K562 (cell line): Measurements from ENCODE around the gene MANBA. TPM values are rescaled to one million over a fixed set of nuclear protein-coding genes. Genes with fewer than 3 reads are reported as not detected.

ENCODE experiments used
- ATAC-seq: fragments of 200-7000 bp; cut with Tn5 transposase; 3 replicates; pipeline ENCODE4 v1.9.1; 2020; ENCODE audit warnings: moderate library complexity
- BruUV-seq: library from RNA; stranded (reverse); fragments of 400-500 nt; replicated peaks from 2 replicates; lab custom pipeline; 2021; lab: Mats Ljungman, UMichigan
- CTCF ChIA-PET: fragments of 300-600 bp; formaldehyde crosslinking; extraction: SDS; loops from one replicate; lab custom pipeline; 2021; ENCODE audit warnings: low intra/inter-chr PET ratio; lab: Yijun Ruan, JAX
- POLR2A ChIA-PET: fragments of 300-600, 350-650 bp; sonication (Branson Sonifier 250); formaldehyde crosslinking; extraction: SDS; loops from one replicate; lab custom pipeline; 2021; ENCODE audit warnings: antibody characterized with exemption, inconsistent platforms; lab: Yijun Ruan, JAX
- DNase-seq, 4 experiments: peaks; one replicate each; pipeline versions ENCODE4 v3.0.0 to v3.0.0-alpha.2; 2011 to 2018; ENCODE audit warnings: low spot score in 3 of 4, mixed read lengths in 3 of 4; ENCODE audit errors: extremely low read depth in 1 of 4
- FAIRE-seq: peaks from 2 replicates; lab custom pipeline; 2011; peaks lifted over from hg19 to GRCh38; lab: Jason Lieb, UNC
- H2AFZ ChIP-seq: 2 replicates; pipeline ENCODE4 v1.6.0; 2011; ENCODE audit warnings: low read depth, low read length, control low read depth, inconsistent platforms
- H3K27ac ChIP-seq: fragments of 200-600 bp; 3 replicates; pipeline ENCODE4 v1.8.0; 2011; ENCODE audit warnings: low read depth, mild to moderate bottlenecking, control low read depth, inconsistent platforms, low read length, moderate library complexity, mixed read lengths; ENCODE audit errors: extremely low read depth
- H3K27me3 ChIP-seq, 2 experiments: fragments of 300-600 bp in 1 of 2; 2 replicates in 1 of 2; 3 replicates in 1 of 2; pipeline versions ENCODE4 v1.6.0 to v1.8.0; 2011; ENCODE audit warnings: inconsistent platforms in 2 of 2, low read length in 2 of 2, mild to moderate bottlenecking in 1 of 2, mixed read lengths in 1 of 2, moderate library complexity in 1 of 2; ENCODE audit not compliant: control insufficient read depth in 2 of 2, insufficient read depth in 2 of 2
- H3K36me3 ChIP-seq: fragments of 300-600 bp; 3 replicates; pipeline ENCODE4 v1.8.0; 2011; ENCODE audit warnings: mild to moderate bottlenecking, low read length, inconsistent platforms; ENCODE audit not compliant: control insufficient read depth, insufficient read depth
- H3K4me1 ChIP-seq, 2 experiments: fragments of 200-600 bp in 1 of 2; replicated peaks in 1 of 2; 2 replicates in 1 of 2; 3 replicates in 1 of 2; pipeline versions ENCODE4 v1.5.1 to v1.8.0; 2011; ENCODE audit warnings: inconsistent platforms in 2 of 2, low read length in 2 of 2, mild to moderate bottlenecking in 1 of 2, mixed read lengths in 1 of 2, moderate library complexity in 1 of 2; ENCODE audit not compliant: control insufficient read depth in 2 of 2, insufficient read depth in 2 of 2
- H3K4me2 ChIP-seq: 2 replicates; pipeline ENCODE4 v1.6.1; 2011; ENCODE audit warnings: low read length, control low read depth, inconsistent platforms, mixed read lengths; ENCODE audit not compliant: insufficient read depth
- H3K4me3 ChIP-seq: fragments of 200-600 bp; sonication (generic), shearing (Covaris generic); 2 replicates; pipeline ENCODE4 v1.5.1; 2016; ENCODE audit warnings: control low read depth, inconsistent platforms
- H3K79me2 ChIP-seq: fragments of 200-600 bp; 3 replicates; pipeline ENCODE4 v1.8.0; 2011; ENCODE audit warnings: low read length, inconsistent platforms; ENCODE audit not compliant: control insufficient read depth, insufficient read depth
- H3K9ac ChIP-seq, 2 experiments: 2 replicates each; pipeline versions ENCODE4 v1.6.0 to v1.6.1; 2011; ENCODE audit warnings: low read depth in 2 of 2, low read length in 2 of 2, control low read depth in 1 of 2, inconsistent platforms in 1 of 2, mild to moderate bottlenecking in 1 of 2, mixed read lengths in 1 of 2; ENCODE audit not compliant: insufficient read depth in 1 of 2
- H3K9me1 ChIP-seq: one replicate; pipeline ENCODE4 v1.6.0; 2011; ENCODE audit warnings: inconsistent platforms, mild to moderate bottlenecking, low read length, moderate library complexity; ENCODE audit not compliant: control insufficient read depth, insufficient read depth
- H3K9me3 ChIP-seq: replicated peaks from 2 replicates; pipeline ENCODE4 v1.5.1; 2011; ENCODE audit warnings: low read depth, low read length, inconsistent platforms; ENCODE audit not compliant: control insufficient read depth, insufficient read depth
- H4K20me1 ChIP-seq: replicated peaks from 2 replicates; pipeline ENCODE4 v1.6.1; 2011; ENCODE audit warnings: low read length, inconsistent platforms, mixed read lengths; ENCODE audit not compliant: control insufficient read depth, insufficient read depth
- BRCA1 ChIP-seq, 2 experiments: fragments of 450-650 bp in 1 of 2; sonication (generic) in 1 of 2; formaldehyde crosslinking in 1 of 2; IDR thresholded peaks; 2 replicates each; pipeline versions ENCODE4 v1.5.0 to v1.6.1; 2017 to 2020; ENCODE audit warnings: mild to moderate bottlenecking in 1 of 2, missing genetic modification reagents in 1 of 2
- DPF2 ChIP-seq: fragments of 450-650 bp; IDR thresholded peaks from 2 replicates; pipeline ENCODE4 v1.6.1; 2016
- EP300 ChIP-seq: IDR thresholded peaks from 2 replicates; pipeline ENCODE4 v1.6.1; 2012; ENCODE audit warnings: low read length, improper control_type of control experiment
- FOXJ2 ChIP-seq: fragments of 200-800 bp; sonication (Bioruptor generic); IDR thresholded peaks from 2 replicates; pipeline ENCODE4 v1.6.1; 2016; ENCODE audit warnings: missing genetic modification characterization, missing compliant biosample characterization
- KAT7 ChIP-seq: sonication (generic); formaldehyde crosslinking; IDR thresholded peaks from 2 replicates; pipeline ENCODE4 v1.8.0; 2022; ENCODE audit warnings: missing genetic modification reagents, mild to moderate bottlenecking, borderline replicate concordance
- KLF1 ChIP-seq: fragments of 450-650 bp; IDR thresholded peaks from 2 replicates; pipeline ENCODE4 v1.6.1; 2016; ENCODE audit warnings: missing genetic modification characterization, missing compliant biosample characterization
- LARP7 ChIP-seq: fragments of 450-650 bp; IDR thresholded peaks from 2 replicates; pipeline ENCODE4 v1.6.1; 2016
- MIER1 ChIP-seq: fragments of 450-650 bp; IDR thresholded peaks from 2 replicates; pipeline ENCODE4 v1.6.1; 2016; ENCODE audit warnings: antibody characterized with exemption, mild to moderate bottlenecking, low read depth
- MYNN ChIP-seq, 2 experiments: sonication (generic); formaldehyde crosslinking in 1 of 2; IDR thresholded peaks; 2 replicates each; pipeline versions ENCODE4 v1.5.0 to v1.6.1; 2016 to 2020; ENCODE audit warnings: antibody characterized with exemption in 1 of 2, missing genetic modification reagents in 1 of 2
- PHF21A ChIP-seq: fragments of 450-650 bp; IDR thresholded peaks from 2 replicates; pipeline ENCODE4 v1.6.1; 2017; ENCODE audit warnings: low read depth, borderline replicate concordance
- PRMT5 ChIP-seq: sonication (generic); formaldehyde crosslinking; IDR thresholded peaks from 2 replicates; pipeline ENCODE4 v1.5.0; 2020; ENCODE audit warnings: missing genetic modification reagents
- RBFOX2 ChIP-seq: fragments of 200-400 bp; formaldehyde crosslinking; IDR thresholded peaks from 2 replicates; pipeline ENCODE4 v1.6.1; 2017; ENCODE audit warnings: low read depth, mild to moderate bottlenecking, low read length, moderate library complexity
- SMAD2 ChIP-seq: fragments of 150-350 bp; IDR thresholded peaks from 2 replicates; pipeline ENCODE4 v1.6.1; 2014; ENCODE audit warnings: low read depth, mild to moderate bottlenecking, low read length
- SNIP1 ChIP-seq: fragments of 450-650 bp; IDR thresholded peaks from 2 replicates; pipeline ENCODE4 v1.7.1; 2017; ENCODE audit warnings: low read depth, mild to moderate bottlenecking
- TAF9B ChIP-seq: fragments of 450-650 bp; IDR thresholded peaks from 2 replicates; pipeline ENCODE4 v1.6.1; 2018; ENCODE audit warnings: mild to moderate bottlenecking; ENCODE audit not compliant: partially characterized antibody
- ZNF79 ChIP-seq: fragments of 250-450 bp; sonication (Bioruptor Pico); IDR thresholded peaks from 2 replicates; pipeline ENCODE4 v1.4.0; 2020; ENCODE audit warnings: low read depth, mild to moderate bottlenecking, moderate library complexity
- WGBS: fragments of 100-300 bp; shearing (Covaris generic); methylation state at CpG from one replicate; pipeline ENCODE4 v1.1.6; 2016; ENCODE audit warnings: low coverage, mixed read lengths; ENCODE audit not compliant: insufficient coverage; ENCODE audit errors: missing lambda C conversion rate; 5-methylcytosine and 5-hydroxymethylcytosine counted together
- in situ Hi-C: fragments of 300-500 bp; cut with MboI; formaldehyde crosslinking; loops from 4 replicates; pipeline ENCODE4 v1.15.0; 2018; ENCODE audit warnings: inconsistent platforms, mixed read lengths
- intact Hi-C: fragments of 100-400 bp; cut with micrococcal nuclease; formaldehyde crosslinking; loops from 2 replicates; pipeline ENCODE4 v1.14.2; 2022
- polyA plus RNA-seq, 8 experiments: library from polyadenylated mRNA; depleted of rRNA in 4 of 8; stranded (reverse) in 5 of 8; unstranded in 3 of 8; fragments of >200 nt; fragmentation: Nextera tagmentation in 2 of 8; fragmentation: Illumina TruSeq in 1 of 8; extraction: Ambion mirVana in 2 of 8; extraction: Trizol in 1 of 8; gene quantifications; 2 replicates each; pipeline versions ENCODE4 v1.2.1 to v1.2.3, GENCODE V29; 2011 to 2014; ENCODE audit warnings: inconsistent platforms in 1 of 8, missing spikeins in 1 of 8
- total RNA-seq, 7 experiments: library from RNA; depleted of rRNA in 6 of 7; stranded (reverse); fragments of >200 nt in 6 of 7; fragmentation: Illumina TruSeq in 2 of 7; extraction: Trizol in 2 of 7; gene quantifications; 2 replicates each; pipeline versions ENCODE4 v1.2.1 to v1.2.3, GENCODE V29; 2011 to 2021; ENCODE audit warnings: low replicate concordance in 1 of 7
- TF ChIP-seq, protein P1 (sequence below): fragments of 250-450 bp; sonication (Bioruptor Pico); IDR thresholded peaks from 2 replicates; pipeline ENCODE4 v1.5.0; 2020; ENCODE audit warnings: mild to moderate bottlenecking
- TF ChIP-seq, protein P2 (sequence below), 2 experiments: fragments of 250-450 bp in 1 of 2; fragments of 450-650 bp in 1 of 2; sonication (Bioruptor Pico) in 1 of 2; IDR thresholded peaks; 2 replicates each; pipeline versions ENCODE4 v1.6.1 to v1.8.0; 2016 to 2021; ENCODE audit warnings: mild to moderate bottlenecking in 2 of 2, moderate library complexity in 2 of 2, missing compliant biosample characterization in 1 of 2, missing genetic modification characterization in 1 of 2
- TF ChIP-seq, protein P3 (sequence below): fragments of 450-650 bp; IDR thresholded peaks from 2 replicates; pipeline ENCODE4 v1.6.1; 2014; ENCODE audit warnings: low read depth, mild to moderate bottlenecking, moderate library complexity, borderline replicate concordance

MANBA gene
- total and polyA plus RNA-seq, 9 of the 15 experiments (the other 6 are each of a cell fraction or from before 2014, with no cell fraction given) = 1.8 to 12.9 (median 7.7) TPM

GRCh38 chr4:102641793-102642192 lies 119.0 kb downstream of the MANBA start (continued):
- TF ChIP-seq MIER1 = no peak
- TF ChIP-seq SNIP1 = no peak
- TF ChIP-seq FOXJ2 = no peak

GRCh38 chr4:102640669-102641068 lies 120.1 kb downstream of the MANBA start:
- no peaks in the 10 kb centered on the region for H3K9me3 ChIP-seq
- H3K9me1 ChIP-seq = no peaks in the 10 kb centered on the region
- no peaks in the 10 kb centered on the region for H3K27me3 ChIP-seq
- ATAC-seq = no peak
- H3K4me1 ChIP-seq = no peaks in the 10 kb centered on the region
- no peak overlapping the region for H3K27ac ChIP-seq
- no peak for DNase-seq
- no peak overlapping the region for H3K4me3 ChIP-seq
- WGBS = 61% methylated on average over 4 of the region's 4 CpGs
- no TSS peak for BruUV-seq
- H3K4me2 ChIP-seq = no peak overlapping the region
- H2AFZ ChIP-seq = no peak overlapping the region
- intact Hi-C loops = no loop called here
- in situ Hi-C loops = no loop called here
- ChIA-PET CTCF (no interaction called here), POLR2A (no interaction called here)
- no peaks in the 10 kb centered on the region for H3K36me3 ChIP-seq
- no peak for FAIRE-seq
- H3K9ac ChIP-seq = no peak overlapping the region
- no peaks in the 10 kb centered on the region for H3K79me2 ChIP-seq
- H4K20me1 ChIP-seq = no peaks in the 10 kb centered on the region
- TF ChIP-seq, protein P1, sequence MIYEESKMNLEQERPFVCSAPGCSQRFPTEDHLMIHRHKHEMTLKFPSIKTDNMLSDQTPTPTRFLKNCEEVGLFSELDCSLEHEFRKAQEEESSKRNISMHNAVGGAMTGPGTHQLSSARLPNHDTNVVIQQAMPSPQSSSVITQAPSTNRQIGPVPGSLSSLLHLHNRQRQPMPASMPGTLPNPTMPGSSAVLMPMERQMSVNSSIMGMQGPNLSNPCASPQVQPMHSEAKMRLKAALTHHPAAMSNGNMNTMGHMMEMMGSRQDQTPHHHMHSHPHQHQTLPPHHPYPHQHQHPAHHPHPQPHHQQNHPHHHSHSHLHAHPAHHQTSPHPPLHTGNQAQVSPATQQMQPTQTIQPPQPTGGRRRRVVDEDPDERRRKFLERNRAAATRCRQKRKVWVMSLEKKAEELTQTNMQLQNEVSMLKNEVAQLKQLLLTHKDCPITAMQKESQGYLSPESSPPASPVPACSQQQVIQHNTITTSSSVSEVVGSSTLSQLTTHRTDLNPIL (CRISPR knock-in tag) = no peak
- TF ChIP-seq KAT7 (CRISPR knock-in tag) = no peak
- TF ChIP-seq EP300 = no peak
- no peak for TF ChIP-seq TAF9B
- no peak for TF ChIP-seq MYNN (IDR thresholded peaks at IDR 0.05)
- no peak for TF ChIP-seq MYNN (CRISPR knock-in tag; IDR thresholded peaks at IDR 0.05)
- TF ChIP-seq, protein P2, sequence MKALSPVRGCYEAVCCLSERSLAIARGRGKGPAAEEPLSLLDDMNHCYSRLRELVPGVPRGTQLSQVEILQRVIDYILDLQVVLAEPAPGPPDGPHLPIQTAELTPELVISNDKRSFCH (CRISPR knock-in tag; IDR thresholded peaks at IDR 0.05) = no peak
- TF ChIP-seq, protein P2 (tag; IDR thresholded peaks at IDR 0.05) = no peak
- no peak for TF ChIP-seq LARP7
- no peak for TF ChIP-seq SMAD2
- TF ChIP-seq PHF21A = no peak
- TF ChIP-seq RBFOX2 = no peak
- TF ChIP-seq DPF2 = no peak
- TF ChIP-seq, protein P3, sequence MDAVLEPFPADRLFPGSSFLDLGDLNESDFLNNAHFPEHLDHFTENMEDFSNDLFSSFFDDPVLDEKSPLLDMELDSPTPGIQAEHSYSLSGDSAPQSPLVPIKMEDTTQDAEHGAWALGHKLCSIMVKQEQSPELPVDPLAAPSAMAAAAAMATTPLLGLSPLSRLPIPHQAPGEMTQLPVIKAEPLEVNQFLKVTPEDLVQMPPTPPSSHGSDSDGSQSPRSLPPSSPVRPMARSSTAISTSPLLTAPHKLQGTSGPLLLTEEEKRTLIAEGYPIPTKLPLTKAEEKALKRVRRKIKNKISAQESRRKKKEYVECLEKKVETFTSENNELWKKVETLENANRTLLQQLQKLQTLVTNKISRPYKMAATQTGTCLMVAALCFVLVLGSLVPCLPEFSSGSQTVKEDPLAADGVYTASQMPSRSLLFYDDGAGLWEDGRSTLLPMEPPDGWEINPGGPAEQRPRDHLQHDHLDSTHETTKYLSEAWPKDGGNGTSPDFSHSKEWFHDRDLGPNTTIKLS = no peak
- no peak for TF ChIP-seq ZNF79
- no peak for TF ChIP-seq PRMT5 (CRISPR knock-in tag)
- no peak for TF ChIP-seq KLF1
- no peak for TF ChIP-seq BRCA1 (IDR thresholded peaks at IDR 0.05)
- no peak for TF ChIP-seq BRCA1 (CRISPR knock-in tag; IDR thresholded peaks at IDR 0.05)
